Immature natural killer cell (primary cell): ENCODE data around the gene SH3GL3. TPM values are rescaled to one million over a fixed set of nuclear protein-coding genes. Genes with fewer than 3 reads are reported as not detected.

Experiments
- DNase-seq, 3 donors: peaks; one replicate each; pipeline ENCODE4 v3.0.0; 2022; ENCODE audit warnings: mixed read lengths in 1 of 3
- H3K27ac Mint-ChIP-seq, 6 donors: one replicate each; pipeline ENCODE4 v1.8.0; 2020; ENCODE audit warnings: mixed read lengths in 6 of 6, mild to moderate bottlenecking in 5 of 6, inconsistent platforms in 4 of 6, moderate library complexity in 3 of 6
- H3K27me3 Mint-ChIP-seq, 3 donors: one replicate each; pipeline ENCODE4 v1.8.0; 2020 to 2021; ENCODE audit warnings: low read depth in 3 of 3, mild to moderate bottlenecking in 3 of 3, mixed read lengths in 3 of 3, moderate library complexity in 3 of 3, inconsistent platforms in 1 of 3
- H3K36me3 Mint-ChIP-seq, 3 donors: one replicate each; pipeline ENCODE4 v1.8.0; 2020; ENCODE audit warnings: mixed read lengths in 3 of 3, inconsistent platforms in 2 of 3, mild to moderate bottlenecking in 2 of 3
- H3K4me1 Mint-ChIP-seq, 2 donors: one replicate each; pipeline ENCODE4 v1.8.0; 2020; ENCODE audit warnings: inconsistent platforms in 2 of 2, mild to moderate bottlenecking in 2 of 2, mixed read lengths in 2 of 2, moderate library complexity in 1 of 2
- H3K4me3 Mint-ChIP-seq, 5 donors: one replicate each; pipeline ENCODE4 v1.8.0; 2020; ENCODE audit warnings: mild to moderate bottlenecking in 5 of 5, mixed read lengths in 5 of 5, inconsistent platforms in 3 of 5, moderate library complexity in 3 of 5
- H3K9me3 Mint-ChIP-seq, 6 donors: one replicate each; pipeline ENCODE4 v1.8.0; 2020; ENCODE audit warnings: mild to moderate bottlenecking in 6 of 6, mixed read lengths in 6 of 6, inconsistent platforms in 4 of 6, moderate library complexity in 3 of 6
- polyA plus RNA-seq, 3 donors: library from polyadenylated mRNA; unstranded; fragments of 300-500 nt; fragmentation: Illumina TruSeq; gene quantifications; one replicate each; pipeline ENCODE4 v1.2.3, GENCODE V29; 2021

Gene SH3GL3
- polyA plus RNA-seq, 3 donors from 2014 or later: not detected

DNA sequence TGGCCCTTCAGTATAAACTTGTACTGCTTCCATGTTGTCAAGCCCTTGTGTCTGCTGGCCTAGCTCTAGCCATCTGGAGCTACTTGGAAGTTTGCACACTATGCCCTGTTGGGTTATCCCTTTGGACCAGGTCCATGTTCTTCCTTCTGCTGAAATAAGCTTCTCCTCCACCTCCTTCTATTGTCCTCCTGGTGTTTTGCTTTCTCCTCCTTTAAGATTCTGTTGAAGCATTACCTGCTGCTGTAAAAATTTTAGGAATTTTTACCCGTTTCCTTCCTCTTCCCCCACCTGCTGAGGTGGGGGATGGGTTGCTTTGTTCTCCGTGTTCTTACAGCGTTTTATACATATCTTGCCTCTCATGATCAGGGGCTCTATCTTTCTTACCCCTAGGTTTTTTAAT lies 51.7 kb downstream of the SH3GL3 start:
- no peaks in the 10 kb centered on the region for H3K4me1 Mint-ChIP-seq
- no peak for DNase-seq
- peaks cover 0 to 7% (median 4%) of the 10 kb centered on the region in 3 donors for H3K27me3 Mint-ChIP-seq
- no peak overlapping the region for H3K27ac Mint-ChIP-seq
- no peaks in the 10 kb centered on the region for H3K36me3 Mint-ChIP-seq
- H3K9me3 Mint-ChIP-seq: peaks cover 0 to 9% (median 6%) of the 10 kb centered on the region in 6 donors
- no peak overlapping the region for H3K4me3 Mint-ChIP-seq

DNA sequence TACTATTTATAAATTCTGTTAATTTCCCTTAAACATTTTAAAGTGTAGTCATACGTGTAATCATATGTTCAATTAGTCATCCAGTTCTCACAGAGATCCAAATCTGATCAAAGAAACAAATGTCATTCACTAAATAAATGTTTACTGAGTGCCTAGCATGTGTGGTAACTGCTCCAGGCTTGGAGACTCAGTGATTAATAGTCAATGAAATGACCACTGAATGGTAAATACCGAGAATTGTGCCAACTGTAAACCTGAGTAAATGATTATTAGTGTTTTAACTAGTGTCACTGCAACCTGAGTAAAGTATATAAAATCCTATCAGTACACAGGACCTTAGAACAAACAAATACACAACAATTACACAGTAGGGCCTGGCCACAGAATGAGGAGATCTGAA lies 52.3 kb downstream of the SH3GL3 start:
- no peak for DNase-seq
- Mint-ChIP-seq H3K36me3 (no peaks in the 10 kb centered on the region), H3K27me3 (peaks cover 0 to 7% (median 4%) of the 10 kb centered on the region in 3 donors), H3K27ac (no peak overlapping the region), H3K4me3 (no peak overlapping the region), H3K4me1 (no peaks in the 10 kb centered on the region), H3K9me3 (peaks cover 0 to 9% (median 6%) of the 10 kb centered on the region in 6 donors)

DNA sequence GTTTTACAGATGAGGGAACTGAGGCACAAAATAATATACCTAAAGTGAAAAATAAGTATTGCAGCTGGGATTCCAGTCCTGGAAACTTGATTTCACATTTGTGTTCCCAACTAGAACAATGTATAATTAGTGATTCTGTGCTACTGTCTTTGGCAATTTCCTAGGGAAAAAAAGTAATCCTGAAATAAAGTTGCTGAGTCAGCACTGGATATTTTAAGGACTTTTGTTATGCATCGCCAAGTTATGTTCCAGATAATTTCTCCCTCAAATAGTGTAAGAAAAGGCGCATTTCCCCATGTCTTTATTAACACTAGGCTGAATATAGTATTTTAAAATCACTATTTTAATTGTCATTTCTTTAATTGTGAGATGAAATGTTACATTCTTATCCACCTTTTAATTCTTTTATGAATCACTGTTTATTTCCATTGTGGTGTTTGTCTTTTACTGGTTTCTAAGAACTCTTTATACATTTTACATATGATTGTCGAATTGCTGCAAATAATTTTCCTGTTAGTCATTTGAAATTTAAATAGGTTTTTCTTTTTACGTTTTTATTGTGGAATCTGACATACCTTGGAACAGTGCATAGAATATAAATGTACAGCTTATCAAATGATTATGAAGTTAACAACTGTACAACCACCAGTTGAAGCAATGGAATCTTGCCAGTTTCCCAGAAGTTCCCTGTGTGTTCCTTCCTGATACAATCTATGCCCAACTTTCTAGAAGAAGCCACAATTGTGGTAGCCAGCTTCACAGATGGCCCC lies 56.6 kb downstream of the SH3GL3 start:
- Mint-ChIP-seq H3K36me3 (no peaks in the 10 kb centered on the region), H3K4me3 (no peak overlapping the region), H3K4me1 (no peaks in the 10 kb centered on the region), H3K27me3 (peaks cover 0 to 2% (median 2%) of the 10 kb centered on the region in 3 donors), H3K27ac (no peak overlapping the region), H3K9me3 (peaks cover 0 to 3% (median under 1%) of the 10 kb centered on the region in 6 donors)
- DNase-seq: no peak

DNA sequence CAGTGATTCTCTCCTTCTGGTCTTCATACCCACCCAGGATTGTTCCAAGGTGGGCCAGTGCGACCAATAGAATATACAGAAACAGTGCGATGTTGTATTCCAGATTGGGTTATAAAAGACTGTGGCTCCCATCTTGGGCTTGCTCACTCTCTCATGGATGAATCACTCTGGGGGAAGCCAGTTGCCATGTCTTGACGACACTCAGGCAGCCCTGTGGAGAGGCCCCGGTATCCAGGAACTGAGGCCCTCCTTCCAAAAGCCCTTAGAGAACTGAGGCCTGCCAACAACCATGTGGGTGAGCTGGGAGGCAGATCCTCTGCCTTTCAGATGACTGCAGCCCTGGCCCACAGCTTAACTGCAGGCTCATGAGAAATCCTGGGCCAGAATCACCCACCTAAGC lies 57.2 kb downstream of the SH3GL3 start:
- Mint-ChIP-seq H3K9me3 (no peaks in the 10 kb centered on the region), H3K27me3 (peaks cover 0 to 2% (median 0%) of the 10 kb centered on the region in 3 donors), H3K36me3 (no peaks in the 10 kb centered on the region), H3K27ac (no peak overlapping the region), H3K4me1 (no peaks in the 10 kb centered on the region), H3K4me3 (no peak overlapping the region)
- no peak for DNase-seq

DNA sequence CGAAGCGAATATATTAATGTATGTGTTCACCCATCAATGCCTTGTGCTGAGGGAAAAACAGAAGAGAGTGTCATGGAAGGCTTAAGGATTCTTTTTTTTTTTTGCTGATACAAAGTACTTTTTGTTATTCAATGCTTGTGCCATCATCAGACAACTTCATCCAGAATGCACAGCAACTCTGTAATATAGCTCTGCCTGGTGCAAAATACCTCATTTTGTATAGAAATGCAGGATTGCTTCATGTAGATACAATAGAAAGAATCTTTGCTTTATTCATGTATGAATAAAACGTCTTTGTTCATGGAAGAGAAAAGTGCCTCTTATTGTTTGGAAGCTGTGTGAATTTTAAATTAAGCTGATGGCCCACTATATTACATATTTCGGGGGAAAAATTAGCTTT lies 62.9 kb downstream of the SH3GL3 start:
- Mint-ChIP-seq H3K4me1 (no peaks in the 10 kb centered on the region), H3K9me3 (no peaks in the 10 kb centered on the region), H3K36me3 (no peaks in the 10 kb centered on the region), H3K27me3 (peaks cover 0 to 3% (median 0%) of the 10 kb centered on the region in 3 donors), H3K27ac (no peak overlapping the region), H3K4me3 (no peak overlapping the region)
- no peak for DNase-seq

DNA sequence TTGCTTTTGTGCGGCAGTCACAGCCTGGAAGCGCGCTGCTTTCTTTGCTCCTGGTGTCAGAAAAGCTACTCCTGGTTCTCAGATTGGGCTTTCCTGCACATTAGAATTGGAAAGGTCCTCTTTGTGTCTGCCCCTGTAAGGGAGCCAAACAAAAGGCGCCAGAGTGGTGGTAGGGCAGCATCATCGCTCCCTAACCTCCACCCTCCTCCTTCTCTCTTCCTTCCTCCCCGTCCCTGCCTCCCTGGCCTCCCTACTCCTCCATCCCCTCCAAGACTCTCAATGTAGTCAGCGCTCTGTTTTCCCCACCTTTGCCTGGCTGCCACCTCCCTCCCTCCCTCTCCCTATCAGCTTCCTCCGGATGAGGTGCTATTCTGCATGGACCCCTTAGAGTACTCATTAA lies 65.3 kb downstream of the SH3GL3 start:
- peaks cover 0 to 1% (median 0%) of the 10 kb centered on the region in 6 donors for H3K9me3 Mint-ChIP-seq
- peaks cover 0 to 3% (median 1%) of the 10 kb centered on the region in 3 donors for H3K27me3 Mint-ChIP-seq
- H3K4me3 Mint-ChIP-seq: no peak overlapping the region
- H3K27ac Mint-ChIP-seq: no peak overlapping the region
- no peaks in the 10 kb centered on the region for H3K36me3 Mint-ChIP-seq
- no peak for DNase-seq
- no peaks in the 10 kb centered on the region for H3K4me1 Mint-ChIP-seq

DNA sequence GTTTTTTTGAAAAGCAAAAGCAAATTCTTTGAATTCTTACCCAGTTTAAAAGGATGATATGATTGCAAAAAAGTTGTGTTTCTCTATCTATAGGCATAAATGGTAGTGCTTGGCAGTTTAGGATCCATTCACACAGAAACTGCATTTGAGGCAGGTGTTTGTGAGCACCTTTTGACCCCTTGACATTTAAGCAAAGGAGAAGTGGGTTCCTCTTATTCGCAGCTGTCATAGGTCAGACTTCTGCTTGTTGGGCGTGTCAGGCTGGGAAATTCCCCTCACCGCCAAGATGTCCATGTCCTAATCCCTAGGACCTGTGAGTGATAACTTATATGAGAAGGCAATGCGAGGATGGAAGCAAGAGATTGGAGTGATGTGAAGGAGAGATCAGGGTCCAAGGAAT lies 67.4 kb downstream of the SH3GL3 start:
- Mint-ChIP-seq H3K27ac (no peak overlapping the region), H3K36me3 (peaks cover 0 to 3% (median 0%) of the 10 kb centered on the region in 3 donors), H3K27me3 (peaks cover 0 to 9% (median 5%) of the 10 kb centered on the region in 3 donors), H3K4me3 (no peak overlapping the region), H3K9me3 (peaks cover 0 to 1% (median 0%) of the 10 kb centered on the region in 6 donors), H3K4me1 (no peaks in the 10 kb centered on the region)
- DNase-seq: no peak

DNA sequence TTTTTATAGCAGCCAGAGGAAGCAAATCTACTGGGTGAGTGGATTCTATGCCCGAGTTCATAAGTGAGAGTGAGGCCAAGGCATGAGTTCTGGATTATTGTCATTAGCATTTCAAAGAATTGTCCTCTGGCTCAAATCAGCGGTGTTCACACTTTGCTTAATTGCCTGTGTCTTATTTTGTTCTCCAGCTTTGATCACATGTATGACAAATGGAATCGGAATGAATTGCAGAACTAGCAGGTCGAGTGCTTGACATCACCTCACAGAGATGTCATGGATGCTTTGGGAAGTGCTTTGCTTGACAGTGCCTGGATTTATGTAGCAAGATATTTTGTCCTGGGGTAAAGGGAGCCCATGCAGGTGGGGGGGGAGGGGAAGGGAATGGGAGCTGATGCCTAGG lies 68.0 kb downstream of the SH3GL3 start:
- Mint-ChIP-seq H3K36me3 (peaks cover 0 to 3% (median 0%) of the 10 kb centered on the region in 3 donors), H3K9me3 (peaks cover 0 to 1% (median 0%) of the 10 kb centered on the region in 6 donors), H3K4me1 (no peaks in the 10 kb centered on the region), H3K4me3 (no peak overlapping the region), H3K27ac (no peak overlapping the region), H3K27me3 (peaks cover 0 to 11% (median 2%) of the 10 kb centered on the region in 3 donors)
- no peak for DNase-seq

DNA sequence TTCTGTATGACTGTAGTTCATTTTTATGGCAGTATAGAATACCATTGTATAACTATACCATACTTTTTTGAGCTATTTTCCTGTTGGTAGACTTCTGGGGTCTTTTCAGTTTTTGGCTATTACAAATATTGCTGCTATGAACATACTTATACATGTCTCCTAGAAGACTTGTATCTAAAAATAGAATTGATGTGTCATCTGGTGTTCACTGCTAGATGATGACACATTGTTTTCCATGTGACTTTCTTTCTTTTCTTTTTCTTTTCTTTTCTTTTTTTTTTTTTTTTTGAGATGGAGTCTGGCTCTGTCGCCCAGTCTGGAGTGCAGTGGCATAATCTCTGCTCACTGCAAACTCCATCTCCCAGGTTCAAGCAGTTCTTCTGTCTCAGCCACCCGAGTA lies 69.8 kb downstream of the SH3GL3 start:
- Mint-ChIP-seq H3K4me3 (no peak overlapping the region), H3K36me3 (peaks cover 0 to 3% (median 0%) of the 10 kb centered on the region in 3 donors), H3K27ac (no peak overlapping the region), H3K4me1 (no peaks in the 10 kb centered on the region), H3K9me3 (peaks cover 0 to 1% (median 0%) of the 10 kb centered on the region in 6 donors), H3K27me3 (peaks cover 0 to 11% (median 4%) of the 10 kb centered on the region in 3 donors)
- DNase-seq: no peak

DNA sequence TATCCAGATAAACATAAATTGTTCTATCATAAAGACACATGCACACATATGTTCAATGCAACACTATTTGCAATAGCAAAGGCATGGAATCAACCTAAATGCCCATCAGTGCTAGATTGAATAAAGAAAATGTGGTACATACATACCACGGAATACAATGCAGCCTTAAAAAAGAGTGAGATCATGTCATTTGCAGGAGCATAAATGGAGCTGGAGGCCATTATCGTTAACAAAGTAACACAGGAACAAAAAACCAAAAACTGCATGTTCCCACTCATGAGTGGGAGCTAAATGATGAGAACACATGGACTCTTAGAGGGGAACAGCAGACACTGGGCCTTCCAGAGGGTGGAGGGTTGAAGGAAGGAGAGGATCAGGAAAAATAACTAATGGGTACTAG lies 79.2 kb downstream of the SH3GL3 start:
- Mint-ChIP-seq H3K9me3 (peaks cover 4 to 21% (median 10%) of the 10 kb centered on the region in 6 donors), H3K36me3 (no peaks in the 10 kb centered on the region), H3K4me1 (no peaks in the 10 kb centered on the region), H3K4me3 (no peak overlapping the region), H3K27ac (no peak overlapping the region), H3K27me3 (peaks cover 0 to 6% (median 0%) of the 10 kb centered on the region in 3 donors)
- no peak for DNase-seq

DNA sequence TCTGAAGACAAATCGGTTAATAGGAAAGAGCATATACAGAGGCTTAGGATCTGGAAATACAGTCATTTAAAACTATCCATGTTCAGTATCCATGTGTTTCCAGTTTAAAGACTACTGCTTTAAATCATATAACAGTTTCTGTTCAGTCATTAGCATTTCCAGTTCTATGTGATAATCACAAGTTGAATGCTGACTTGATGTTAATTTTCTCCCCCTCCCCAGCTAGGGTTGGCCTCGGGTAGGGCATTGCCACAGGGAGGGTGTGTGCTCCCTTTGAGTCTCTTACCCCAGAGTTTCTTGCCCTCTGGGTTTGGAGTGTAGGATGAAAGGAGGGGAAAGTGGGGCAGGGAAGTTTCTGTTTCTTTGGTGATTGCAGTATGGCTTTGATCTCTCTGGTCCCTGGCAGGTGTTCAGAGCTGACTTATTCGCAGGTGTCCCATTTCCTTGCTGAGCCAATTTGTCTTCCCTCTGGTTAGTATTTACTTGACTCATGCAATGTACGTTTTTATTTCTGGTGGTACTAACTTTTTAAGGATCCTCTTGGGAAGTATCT lies 86.3 kb downstream of the SH3GL3 start:
- Mint-ChIP-seq H3K27ac (no peak overlapping the region), H3K27me3 (no peaks in the 10 kb centered on the region), H3K4me3 (no peak overlapping the region), H3K9me3 (peaks cover 0 to 7% (median 4%) of the 10 kb centered on the region in 6 donors), H3K4me1 (no peaks in the 10 kb centered on the region), H3K36me3 (no peaks in the 10 kb centered on the region)
- DNase-seq: no peak

DNA sequence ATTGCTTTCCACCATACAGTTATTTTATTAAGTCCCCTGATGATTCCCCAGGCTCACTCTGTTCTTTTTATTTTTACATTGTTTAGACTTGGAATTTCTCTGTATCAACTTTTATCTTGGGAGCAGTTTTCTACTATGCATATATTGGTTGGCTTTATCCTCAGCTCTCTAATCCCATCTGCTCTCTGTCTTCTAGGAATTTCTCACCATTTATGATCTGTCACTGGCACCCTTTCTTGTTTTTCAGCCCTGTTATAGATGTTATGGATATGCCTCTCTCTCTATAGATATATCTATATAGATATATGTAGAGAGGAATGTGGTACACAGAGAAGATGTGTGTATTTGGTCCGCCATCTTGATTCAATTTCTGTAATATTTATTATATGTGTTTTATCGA lies 90.5 kb downstream of the SH3GL3 start:
- no peak overlapping the region for H3K4me3 Mint-ChIP-seq
- no peaks in the 10 kb centered on the region for H3K4me1 Mint-ChIP-seq
- H3K27me3 Mint-ChIP-seq: peaks cover 0 to 2% (median 0%) of the 10 kb centered on the region in 3 donors
- H3K9me3 Mint-ChIP-seq: peaks cover 0 to 3% (median 0%) of the 10 kb centered on the region in 6 donors
- no peak for DNase-seq
- H3K27ac Mint-ChIP-seq: no peak overlapping the region
- H3K36me3 Mint-ChIP-seq: no peaks in the 10 kb centered on the region

DNA sequence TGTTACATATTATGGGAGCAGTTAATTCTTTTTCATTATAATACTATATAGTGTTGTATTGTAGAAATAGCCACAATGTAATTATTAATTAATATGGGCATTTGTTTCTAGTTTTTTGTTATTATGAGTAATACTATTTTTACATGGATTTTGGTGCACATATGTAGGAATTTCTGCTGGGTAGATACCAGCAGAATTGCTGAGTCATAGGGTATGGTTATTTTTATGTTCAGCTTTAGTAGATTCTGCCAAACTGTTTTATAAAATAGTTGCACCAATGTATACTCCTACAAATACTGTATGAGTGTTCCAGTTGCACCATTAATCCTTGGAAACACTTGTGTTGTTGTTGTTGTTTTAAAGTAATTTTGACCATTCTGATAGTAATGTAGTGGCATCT lies 91.5 kb downstream of the SH3GL3 start:
- H3K9me3 Mint-ChIP-seq: peaks cover 0 to 7% (median 2%) of the 10 kb centered on the region in 6 donors
- no peak overlapping the region for H3K27ac Mint-ChIP-seq
- no peak overlapping the region for H3K4me3 Mint-ChIP-seq
- DNase-seq: no peak
- peaks cover 0 to 3% (median 1%) of the 10 kb centered on the region in 3 donors for H3K27me3 Mint-ChIP-seq
- H3K4me1 Mint-ChIP-seq: no peaks in the 10 kb centered on the region
- H3K36me3 Mint-ChIP-seq: no peaks in the 10 kb centered on the region

DNA sequence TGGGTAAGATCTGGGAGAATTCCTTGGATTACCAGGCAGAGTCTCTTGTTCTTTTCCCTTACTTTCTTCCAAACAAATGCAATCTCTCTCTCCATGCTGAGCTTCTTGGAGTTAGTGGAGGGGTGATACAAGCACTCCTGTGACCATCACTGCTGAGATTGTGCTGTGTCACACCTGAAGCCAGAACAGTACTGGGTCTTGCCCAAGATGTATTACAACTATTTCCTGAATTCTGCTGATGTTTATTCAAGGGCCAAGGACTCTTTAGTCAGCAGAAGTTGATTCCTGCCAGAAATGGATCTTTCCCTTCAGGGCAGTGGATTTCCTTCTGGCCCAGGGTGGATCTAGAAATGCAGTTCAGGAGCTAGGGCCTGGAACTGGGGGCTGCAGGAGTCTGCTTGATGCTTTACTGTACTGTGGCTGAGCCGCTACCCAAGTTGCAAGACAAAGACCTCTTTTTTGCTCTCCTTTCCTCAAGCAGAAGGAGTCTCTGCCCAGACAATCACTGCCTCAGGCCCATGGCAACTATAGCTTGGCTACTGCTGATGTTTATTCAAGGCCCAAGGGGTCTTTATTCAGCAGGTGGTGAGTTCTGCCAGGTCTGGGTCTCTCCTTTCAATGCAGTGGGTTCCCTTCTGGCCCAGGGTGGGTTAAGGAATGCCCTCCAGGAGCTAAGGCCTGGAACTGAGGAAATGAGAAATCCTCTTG lies 98.8 kb downstream of the SH3GL3 start:
- no peaks in the 10 kb centered on the region for H3K36me3 Mint-ChIP-seq
- no peak overlapping the region for H3K4me3 Mint-ChIP-seq
- peaks cover 0 to 6% (median 2%) of the 10 kb centered on the region in 3 donors for H3K27me3 Mint-ChIP-seq
- no peaks in the 10 kb centered on the region for H3K4me1 Mint-ChIP-seq
- DNase-seq: no peak
- H3K9me3 Mint-ChIP-seq: peaks cover 0 to 11% (median 3%) of the 10 kb centered on the region in 6 donors
- no peak overlapping the region for H3K27ac Mint-ChIP-seq
